ENCODE data around the gene FBLN1. TPM values are rescaled to one million over a fixed set of nuclear protein-coding genes. Genes with fewer than 3 reads are reported as not detected.

FBLN1 gene
- total and polyA plus RNA-seq, 2 of the 13 experiments (the other 11 are each of a cell fraction or from before 2014, with no cell fraction given), result 37.3 to 103 TPM

- ATAC-seq, result no peak
- in situ Hi-C loops (cut with HindIII; ENCODE audit: extremely low pct_ligation_motif_present, low pct_unique_long_range_greater_than_20kb) (loop anchor here (5.0 kb wide), 1 partner anchor 1974 kb away; no protein-coding TSS in a partner anchor), intact Hi-C loops (cut with micrococcal nuclease; ENCODE audit: unreplicated experiment) (no loop called here)
- Histone ChIP-seq H4K20me1 (ENCODE audit: insufficient read depth, low read length) (no peaks in the 10 kb centered on the region), H3K9me3 (ENCODE audit: low read length) (peaks cover 7% of the 10 kb centered on the region), H2AFZ (ENCODE audit: low read length) (no peak overlapping the region), H3K4me2 (ENCODE audit: low read depth, low read length) (no peak overlapping the region), H3K36me3 (replicated peaks in 1 of 2; ENCODE audit: control insufficient read depth in 1 of 2, insufficient read depth in 2 of 2, low read length in 2 of 2) (no peaks in the 10 kb centered on the region), H3K79me2 (ENCODE audit: insufficient read depth, low read length) (no peaks in the 10 kb centered on the region), H3K4me1 (ENCODE audit: insufficient read depth, low read length) (peaks cover 6% of the 10 kb centered on the region; the same call in 1 of the 2 replicates), H3K9ac (ENCODE audit: insufficient read depth, low read depth, low read length) (no peak overlapping the region), H3K27me3 (ENCODE audit: control insufficient read depth in 1 of 2, insufficient read depth in 2 of 2, low read length in 2 of 2) (peaks cover 1 to 20% of the 10 kb centered on the region in 2 experiments; a peak in 4 of 5 replicates), H3K4me3 (replicated peaks in 1 of 3; ENCODE audit: insufficient read depth in 1 of 3, low read depth in 2 of 3, low read length in 3 of 3) (no peak overlapping the region), H3K27ac (ENCODE audit: extremely low read length, insufficient read depth, low read length) (no peak overlapping the region)
- DNase-seq (ENCODE audit: low spot score), result no peak
- ChIA-PET POLR2A (no interaction called here), CTCF (ENCODE audit: low intra/inter-chr PET ratio, low total read pairs) (no interaction called here)
- TF ChIP-seq SNRNP70 (IDR thresholded peaks at IDR 0.05; ENCODE audit: low read depth, low read length) (no peak), NR1H2 (CRISPR knock-in tag; IDR thresholded peaks at IDR 0.05; ENCODE audit: borderline replicate concordance, low read depth) (no peak), PCBP1 (IDR thresholded peaks at IDR 0.05; ENCODE audit: borderline replicate concordance, low read depth, low read length) (no peak), BHLHE40 (IDR thresholded peaks at IDR 0.05; ENCODE audit: low read length) (no peak), STAG1 (CRISPR knock-in tag; IDR thresholded peaks at IDR 0.05) (no peak), ADNP (CRISPR knock-in tag; IDR thresholded peaks at IDR 0.05) (no peak), MATR3 (CRISPR knock-in tag; IDR thresholded peaks at IDR 0.05) (no peak), TERF1 (CRISPR knock-in tag; IDR thresholded peaks at IDR 0.05) (no peak), ZBTB3 (CRISPR knock-in tag; IDR thresholded peaks at IDR 0.05; ENCODE audit: borderline replicate concordance, low read depth) (no peak), PAXIP1 (CRISPR knock-in tag; conservative IDR thresholded peaks at IDR 0.05) (no peak), CAMTA2 (CRISPR knock-in tag; IDR thresholded peaks at IDR 0.05; ENCODE audit: borderline replicate concordance) (no peak), PRDM15 (CRISPR knock-in tag; IDR thresholded peaks at IDR 0.05) (no peak), ZNF552 (CRISPR knock-in tag; IDR thresholded peaks at IDR 0.05; ENCODE audit: borderline replicate concordance) (no peak)
- no TSS peak for BruUV-seq (replicated peaks)
- 29% methylated on average over 4 of the region's 8 CpGs for WGBS (ENCODE audit: low lambda C conversion rate)
- no peak for FAIRE-seq
These were observed 115.3 kb downstream of the FBLN1 start for GRCh38 chr22:45617948-45618347.

All from HepG2 (cell line).